GM10248 (cell line): Measurements from ENCODE around the gene GADD45A.

Experiments used
- CTCF ChIA-PET: fragments of 300-600 bp; sonication (Branson Sonifier 250); formaldehyde crosslinking; extraction: SDS; loops from one replicate; lab custom pipeline; 2021; ENCODE audit warnings: antibody characterized with exemption; lab: Yijun Ruan, JAX
- POLR2A ChIA-PET: fragments of 350-650 bp; sonication (Branson Sonifier 250); formaldehyde crosslinking; extraction: SDS; loops from one replicate; lab custom pipeline; 2020; ENCODE audit warnings: antibody characterized with exemption; lab: Yijun Ruan, JAX
- DNase-seq: peaks from one replicate; pipeline ENCODE4 v3.0.0; 2012; ENCODE audit errors: extremely low spot score
- CTCF ChIP-seq: IDR thresholded peaks from 2 replicates; pipeline ENCODE4 v1.5.1; 2012; ENCODE audit warnings: mild to moderate bottlenecking, low read depth; ENCODE audit errors: extremely low read depth, missing control alignments, control extremely low read depth

The GADD45A gene

GRCh38 chr1:67674260-67675011 is 10.6 kb upstream of the GADD45A start:
- ChIA-PET POLR2A (interaction anchor here (3.7 kb wide), 1 partner anchor 11 kb away, joined by 14 read pairs; the partner anchor contains the start of gene GADD45A), CTCF (interaction anchor here (0.8 to 4.5 kb wide), 7 partner anchors 11 to 113 kb away, joined by 3 to 12 read pairs (median 3); partner anchors contain the start of gene GADD45A)
- TF ChIP-seq CTCF, result no peak
- DNase-seq, result no peak

GRCh38 chr1:67675800-67676199 is 9.2 kb upstream of the GADD45A start:
- DNase-seq, result no peak
- TF ChIP-seq CTCF, result no peak
- ChIA-PET CTCF (interaction anchor here (1.1 to 4.5 kb wide), 3 partner anchors 84 to 140 kb away, joined by 4 to 12 read pairs (median 4); no protein-coding TSS in a partner anchor), POLR2A (interaction anchor here (3.7 kb wide), 1 partner anchor 9 kb away, joined by 14 read pairs; the partner anchor contains the start of gene GADD45A)

GRCh38 chr1:67676287-67676686 is 8.7 kb upstream of the GADD45A start:
- TF ChIP-seq CTCF, result no peak
- no peak for DNase-seq
- ChIA-PET CTCF (interaction anchor here (0.9 to 4.5 kb wide), 3 partner anchors 10 to 141 kb away, joined by 3 to 12 read pairs (median 4); no protein-coding TSS in a partner anchor), POLR2A (interaction anchor here (3.7 kb wide), 1 partner anchor 9 kb away, joined by 14 read pairs; the partner anchor contains the start of gene GADD45A)

GRCh38 chr1:67676946-67677345 is 8.1 kb upstream of the GADD45A start:
- POLR2A ChIA-PET, result interaction anchor here (3.7 kb wide), 1 partner anchor 8 kb away, joined by 14 read pairs; the partner anchor contains the start of gene GADD45A
- TF ChIP-seq CTCF, result no peak
- CTCF ChIA-PET, result interaction anchor here (0.9 to 4.5 kb wide), 2 partner anchors 10 to 115 kb away, joined by 3 to 12 read pairs; no protein-coding TSS in a partner anchor
- DNase-seq, result no peak

- DNase-seq, result no peak
- no peak for TF ChIP-seq CTCF
- ChIA-PET POLR2A (no interaction called here), CTCF (interaction anchor here (1.4 to 4.5 kb wide), 3 partner anchors 8 to 116 kb away, joined by 3 to 12 read pairs (median 3); no protein-coding TSS in a partner anchor)
Observed at GRCh38 chr1:67677408-67677807, 7.6 kb upstream of the GADD45A start.

GRCh38 chr1:67677930-67678329 is 7.1 kb upstream of the GADD45A start:
- POLR2A ChIA-PET, result no interaction called here
- TF ChIP-seq CTCF, result no peak
- CTCF ChIA-PET, result interaction anchor here (0.9 to 4.5 kb wide), 7 partner anchors 8 to 116 kb away, joined by 3 to 12 read pairs (median 3); no protein-coding TSS in a partner anchor
- DNase-seq, result no peak
